HepG2 (cell line): ENCODE measurements around the gene CASKIN2. TPM values are rescaled to one million over a fixed set of nuclear protein-coding genes. Genes with fewer than 3 reads are reported as not detected.

ENCODE experiments used
- CEBPB ChIP-seq: IDR thresholded peaks from 2 replicates; pipeline ENCODE4 v1.6.1; 2011; ENCODE audit warnings: low read depth, low read length, improper control_type of control experiment, borderline replicate concordance
- MEF2D ChIP-seq: sonication (generic); formaldehyde crosslinking; IDR thresholded peaks from 2 replicates; pipeline ENCODE4 v1.5.1; 2020; ENCODE audit warnings: mild to moderate bottlenecking, missing genetic modification reagents
- POLR2G ChIP-seq: fragments of 200-400 bp; formaldehyde crosslinking; IDR thresholded peaks from 2 replicates; pipeline ENCODE4 v1.6.1; 2018; ENCODE audit warnings: mild to moderate bottlenecking, low read depth, low read length, moderate library complexity
- ZBTB1 ChIP-seq: sonication (generic); formaldehyde crosslinking; IDR thresholded peaks from 2 replicates; pipeline ENCODE4 v1.4.0; 2020; ENCODE audit warnings: missing genetic modification reagents, borderline replicate concordance
- ZBTB40 ChIP-seq, 2 experiments: fragments of 450-650 bp in 1 of 2; sonication (generic) in 1 of 2; formaldehyde crosslinking in 1 of 2; IDR thresholded peaks; 2 replicates each; pipeline versions ENCODE4 v1.6.1 to v1.8.0; 2016 to 2022; ENCODE audit warnings: antibody characterized with exemption in 1 of 2, mild to moderate bottlenecking in 1 of 2, missing genetic modification reagents in 1 of 2
- ZNF224 ChIP-seq: sonication (generic); formaldehyde crosslinking; IDR thresholded peaks from 2 replicates; pipeline ENCODE4 v1.5.0; 2020; ENCODE audit warnings: mild to moderate bottlenecking, missing genetic modification reagents
- ZNF337 ChIP-seq: sonication (generic); formaldehyde crosslinking; IDR thresholded peaks from 2 replicates; pipeline ENCODE4 v1.5.1; 2020; ENCODE audit warnings: missing genetic modification reagents, low read depth, mild to moderate bottlenecking, borderline replicate concordance
- ZNF382 ChIP-seq: sonication (generic); formaldehyde crosslinking; IDR thresholded peaks from 2 replicates; pipeline ENCODE4 v1.5.0; 2020; ENCODE audit warnings: missing genetic modification reagents, mild to moderate bottlenecking, borderline replicate concordance
- ZNF562 ChIP-seq: sonication (generic); formaldehyde crosslinking; IDR thresholded peaks from 2 replicates; pipeline ENCODE4 v1.8.0; 2022; ENCODE audit warnings: missing genetic modification reagents, borderline replicate concordance
- ZNF589 ChIP-seq: sonication (generic); formaldehyde crosslinking; conservative IDR thresholded peaks from 2 replicates; pipeline ENCODE4 v1.8.0; 2022; ENCODE audit warnings: mild to moderate bottlenecking, moderate library complexity, missing genetic modification reagents
- ZNF605 ChIP-seq: sonication (generic); formaldehyde crosslinking; IDR thresholded peaks from 2 replicates; pipeline ENCODE4 v1.8.0; 2022; ENCODE audit warnings: mild to moderate bottlenecking, missing genetic modification reagents
- ZNF749 ChIP-seq: sonication (generic); formaldehyde crosslinking; IDR thresholded peaks from 2 replicates; pipeline ENCODE4 v1.8.0; 2022; ENCODE audit warnings: mild to moderate bottlenecking, missing genetic modification reagents, moderate library complexity, borderline replicate concordance
- ZSCAN30 ChIP-seq: sonication (generic); formaldehyde crosslinking; IDR thresholded peaks from 2 replicates; pipeline ENCODE4 v1.5.0; 2020; ENCODE audit warnings: mild to moderate bottlenecking, missing genetic modification reagents
- polyA plus RNA-seq, 8 experiments: library from polyadenylated mRNA; depleted of rRNA in 3 of 8; stranded (reverse) in 7 of 8; unstranded in 1 of 8; fragments of >200 nt; fragmentation: Illumina TruSeq in 4 of 8; extraction: Trizol in 4 of 8; gene quantifications; 2 replicates each; pipeline versions ENCODE4 v1.2.1 to v1.2.3, GENCODE V29; 2011 to 2016; ENCODE audit warnings: low read depth in 4 of 8, missing spikeins in 1 of 8, mixed read lengths in 1 of 8; ENCODE audit not compliant: insufficient read depth in 1 of 8
- total RNA-seq, 5 experiments: library from RNA; depleted of rRNA; stranded (reverse); fragments of >200 nt; fragmentation: Illumina TruSeq; extraction: Trizol; gene quantifications; 2 replicates each; pipeline ENCODE4 v1.2.3, GENCODE V29; 2016; ENCODE audit warnings: low read depth in 1 of 5
- TF ChIP-seq, protein P1 (sequence below): sonication (generic); formaldehyde crosslinking; IDR thresholded peaks from 2 replicates; pipeline ENCODE4 v1.5.0; 2020; ENCODE audit warnings: missing genetic modification reagents, mild to moderate bottlenecking, borderline replicate concordance
- TF ChIP-seq, protein P2 (sequence below): sonication (generic); formaldehyde crosslinking; IDR thresholded peaks from 2 replicates; pipeline ENCODE4 v1.4.0; 2020; ENCODE audit warnings: missing genetic modification reagents

The CASKIN2 gene
- total and polyA plus RNA-seq, 2 of the 13 experiments (the other 11 are each of a cell fraction or from before 2014, with no cell fraction given): 5.2 to 7.8 TPM

- no peak for TF ChIP-seq ZNF589 (CRISPR knock-in tag)
- TF ChIP-seq MEF2D (CRISPR knock-in tag): peak; percentile 73
- no peak for TF ChIP-seq ZSCAN30 (CRISPR knock-in tag)
- TF ChIP-seq ZNF562 (CRISPR knock-in tag): no peak
- peak; percentile 80 for TF ChIP-seq CEBPB
- no peak; the same call in 1 of the 2 replicates for TF ChIP-seq ZNF605 (CRISPR knock-in tag)
- TF ChIP-seq, protein P1, sequence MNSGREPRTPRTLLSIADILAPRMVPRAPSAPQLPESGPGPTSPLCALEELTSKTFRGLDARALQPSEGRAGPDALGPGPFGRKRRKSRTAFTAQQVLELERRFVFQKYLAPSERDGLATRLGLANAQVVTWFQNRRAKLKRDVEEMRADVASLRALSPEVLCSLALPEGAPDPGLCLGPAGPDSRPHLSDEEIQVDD (CRISPR knock-in tag): no peak
- no peak for TF ChIP-seq ZNF224
- TF ChIP-seq POLR2G: 0 out of 2 replicates have a peak, but pooled peaks have one; percentile 43
- TF ChIP-seq ZBTB1 (CRISPR knock-in tag): no peak
- peak; percentile 80; the same call in 1 of the 2 replicates for TF ChIP-seq ZNF749 (CRISPR knock-in tag)
- TF ChIP-seq ZNF382 (CRISPR knock-in tag): no peak
- TF ChIP-seq, protein P2, sequence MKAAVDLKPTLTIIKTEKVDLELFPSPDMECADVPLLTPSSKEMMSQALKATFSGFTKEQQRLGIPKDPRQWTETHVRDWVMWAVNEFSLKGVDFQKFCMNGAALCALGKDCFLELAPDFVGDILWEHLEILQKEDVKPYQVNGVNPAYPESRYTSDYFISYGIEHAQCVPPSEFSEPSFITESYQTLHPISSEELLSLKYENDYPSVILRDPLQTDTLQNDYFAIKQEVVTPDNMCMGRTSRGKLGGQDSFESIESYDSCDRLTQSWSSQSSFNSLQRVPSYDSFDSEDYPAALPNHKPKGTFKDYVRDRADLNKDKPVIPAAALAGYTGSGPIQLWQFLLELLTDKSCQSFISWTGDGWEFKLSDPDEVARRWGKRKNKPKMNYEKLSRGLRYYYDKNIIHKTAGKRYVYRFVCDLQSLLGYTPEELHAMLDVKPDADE: no peak
- TF ChIP-seq ZNF337: no peak
- no peak for TF ChIP-seq ZBTB40 (IDR thresholded peaks at IDR 0.05)
- peak; percentile 35; the same call in 1 of the 2 replicates for TF ChIP-seq ZBTB40 (CRISPR knock-in tag; IDR thresholded peaks at IDR 0.05)
These were observed 55.6 kb downstream of the CASKIN2 start (continued) for GRCh38 chr17:75459590-75460267.
